ENCODE measurements around the gene CACNA2D1.

Gene CACNA2D1

GRCh38 chr7:82390936-82391335 lies 52.6 kb downstream of the CACNA2D1 start:
- TF ChIP-seq REST (IDR thresholded peaks at IDR 0.05; ENCODE audit: insufficient read depth in 1 of 2, low read depth in 2 of 2, low read length in 2 of 2) (no peak), FOXP2 (optimal IDR thresholded peaks at IDR 0.05; ENCODE audit: borderline replicate concordance, extremely low read depth, extremely low read length, insufficient read depth) (no peak), SIN3A (IDR thresholded peaks at IDR 0.05; ENCODE audit: borderline replicate concordance, insufficient read depth, low read length) (no peak), TAF1 (IDR thresholded peaks at IDR 0.05; ENCODE audit: borderline replicate concordance, insufficient read depth, low read length) (no peak), POLR2AphosphoS5 (IDR thresholded peaks at IDR 0.05; ENCODE audit: low read depth, low read length) (no peak)

GRCh38 chr7:82389876-82390275 lies 53.7 kb downstream of the CACNA2D1 start:
- no peak for TF ChIP-seq FOXP2 (optimal IDR thresholded peaks at IDR 0.05; ENCODE audit: borderline replicate concordance, extremely low read depth, extremely low read length, insufficient read depth)
- TF ChIP-seq REST (IDR thresholded peaks at IDR 0.05; ENCODE audit: insufficient read depth in 1 of 2, low read depth in 2 of 2, low read length in 2 of 2): no peak
- TF ChIP-seq SIN3A (IDR thresholded peaks at IDR 0.05; ENCODE audit: borderline replicate concordance, insufficient read depth, low read length): no peak

- no peak for TF ChIP-seq TAF1 (IDR thresholded peaks at IDR 0.05; ENCODE audit: borderline replicate concordance, insufficient read depth, low read length)
Measured at GRCh38 chr7:82388138-82388537, 55.4 kb downstream of the CACNA2D1 start.

DNA sequence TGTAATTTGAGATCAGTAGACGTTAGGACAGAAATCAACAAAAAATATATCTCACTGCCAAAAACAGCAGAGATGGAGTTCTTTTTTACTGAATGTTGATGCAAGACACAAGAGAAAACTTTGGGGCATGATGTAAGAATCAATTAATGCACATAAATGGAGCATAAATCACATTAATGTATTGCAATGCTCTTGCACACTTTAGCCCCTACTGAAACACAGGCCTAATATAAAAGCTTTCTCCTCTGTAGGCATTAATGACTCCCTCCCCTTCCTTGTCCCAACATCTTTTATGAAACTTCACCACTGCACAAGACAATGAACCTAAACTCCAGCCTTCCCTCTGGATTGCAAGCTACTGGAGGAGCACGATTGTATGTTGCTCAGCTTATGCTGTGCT lies 58.8 kb downstream of the CACNA2D1 start:
- no peak for TF ChIP-seq SIN3A (IDR thresholded peaks at IDR 0.05; ENCODE audit: borderline replicate concordance, insufficient read depth, low read length)
- no peak for TF ChIP-seq POLR2AphosphoS5 (IDR thresholded peaks at IDR 0.05; ENCODE audit: low read depth, low read length)
- no peak for TF ChIP-seq REST (IDR thresholded peaks at IDR 0.05; ENCODE audit: insufficient read depth in 1 of 2, low read depth in 2 of 2, low read length in 2 of 2)
- TF ChIP-seq FOXP2 (optimal IDR thresholded peaks at IDR 0.05; ENCODE audit: borderline replicate concordance, extremely low read depth, extremely low read length, insufficient read depth): no peak
- TF ChIP-seq TAF1 (IDR thresholded peaks at IDR 0.05; ENCODE audit: borderline replicate concordance, insufficient read depth, low read length): no peak

GRCh38 chr7:82384051-82384464 lies 59.5 kb downstream of the CACNA2D1 start:
- TF ChIP-seq REST (IDR thresholded peaks at IDR 0.05; ENCODE audit: insufficient read depth in 1 of 2, low read depth in 2 of 2, low read length in 2 of 2) (no peak), SIN3A (IDR thresholded peaks at IDR 0.05; ENCODE audit: borderline replicate concordance, insufficient read depth, low read length) (no peak), FOXP2 (optimal IDR thresholded peaks at IDR 0.05; ENCODE audit: borderline replicate concordance, extremely low read depth, extremely low read length, insufficient read depth) (no peak), TAF1 (IDR thresholded peaks at IDR 0.05; ENCODE audit: borderline replicate concordance, insufficient read depth, low read length) (no peak), POLR2AphosphoS5 (IDR thresholded peaks at IDR 0.05; ENCODE audit: low read depth, low read length) (no peak)
